GM23338 (cell line): ENCODE measurements around the gene VTA1. TPM values are rescaled to one million over a fixed set of nuclear protein-coding genes. Genes with fewer than 3 reads are reported as not detected.

Experiments used
- ATAC-seq: fragments of 200-7000 bp; cut with Tn5 transposase; 3 replicates; pipeline ENCODE4 v1.9.1; 2020
- DNase-seq: peaks from one replicate; pipeline ENCODE4 v3.0.0-alpha.2; 2015; ENCODE audit warnings: low spot score
- H2AFZ ChIP-seq: fragments of 200-600 bp; sonication (generic); 2 replicates; pipeline ENCODE4 v1.8.0; 2016; ENCODE audit warnings: antibody characterized with exemption, mild to moderate bottlenecking, moderate library complexity
- H3F3A ChIP-seq: fragments of 200-600 bp; sonication (generic); replicated peaks from 2 replicates; pipeline ENCODE4 v1.8.0; 2017; ENCODE audit warnings: antibody characterized with exemption, mixed run types, low read depth
- H3K27ac ChIP-seq: fragments of 200-600 bp; sonication (generic); 2 replicates; pipeline ENCODE4 v1.6.1; 2016; ENCODE audit warnings: low read depth
- H3K27me3 ChIP-seq: fragments of 200-600 bp; sonication (generic); 2 replicates; pipeline ENCODE4 v1.8.0; 2016; ENCODE audit warnings: mild to moderate bottlenecking, mixed run types, moderate library complexity; ENCODE audit not compliant: insufficient read depth
- H3K36me3 ChIP-seq: fragments of 200-600 bp; sonication (generic); 2 replicates; pipeline ENCODE4 v1.8.0; 2016; ENCODE audit warnings: mild to moderate bottlenecking; ENCODE audit not compliant: insufficient read depth
- H3K4me1 ChIP-seq: fragments of 200-600 bp; sonication (generic); 2 replicates; pipeline ENCODE4 v1.8.0; 2016; ENCODE audit warnings: mild to moderate bottlenecking, moderate library complexity; ENCODE audit not compliant: insufficient read depth
- H3K4me2 ChIP-seq: fragments of 200-600 bp; sonication (generic); 2 replicates; pipeline ENCODE4 v1.7.1; 2017; ENCODE audit warnings: mixed run types
- H3K4me3 ChIP-seq: fragments of 200-600 bp; sonication (generic); 2 replicates; pipeline ENCODE4 v1.6.1; 2016; ENCODE audit warnings: mixed run types
- H3K79me2 ChIP-seq: fragments of 200-600 bp; sonication (generic); replicated peaks from 2 replicates; pipeline ENCODE4 v1.8.0; 2017; ENCODE audit warnings: mild to moderate bottlenecking; ENCODE audit not compliant: insufficient read depth
- H3K9me2 ChIP-seq: fragments of 200-600 bp; sonication (generic); 2 replicates; pipeline ENCODE4 v1.8.0; 2017; ENCODE audit not compliant: insufficient read depth
- H4K20me1 ChIP-seq: fragments of 200-600 bp; sonication (generic); replicated peaks from 2 replicates; pipeline ENCODE4 v1.8.0; 2017; ENCODE audit warnings: mild to moderate bottlenecking; ENCODE audit not compliant: insufficient read depth
- H3K27ac Mint-ChIP-seq: 2 replicates; pipeline ENCODE4 v1.8.0; 2020; ENCODE audit warnings: inconsistent platforms, mild to moderate bottlenecking, moderate library complexity, mixed read lengths
- H3K27me3 Mint-ChIP-seq: 3 replicates; pipeline ENCODE4 v1.8.0; 2022; ENCODE audit warnings: low read depth, mild to moderate bottlenecking, moderate library complexity, mixed read lengths, inconsistent platforms; ENCODE audit not compliant: insufficient read depth, poor library complexity
- H3K36me3 Mint-ChIP-seq: 3 replicates; pipeline ENCODE4 v1.8.0; 2021; ENCODE audit warnings: low read depth, mild to moderate bottlenecking, inconsistent platforms, moderate library complexity, mixed read lengths
- H3K4me1 Mint-ChIP-seq: 3 replicates; pipeline ENCODE4 v1.8.0; 2020; ENCODE audit warnings: mild to moderate bottlenecking, inconsistent platforms, mixed read lengths
- H3K4me3 Mint-ChIP-seq: 3 replicates; pipeline ENCODE4 v1.8.0; 2021; ENCODE audit warnings: moderate library complexity, mild to moderate bottlenecking, inconsistent platforms, mixed read lengths
- H3K9me3 Mint-ChIP-seq: 3 replicates; pipeline ENCODE4 v1.8.0; 2020; ENCODE audit warnings: moderate library complexity, mild to moderate bottlenecking, inconsistent platforms, mixed read lengths
- EZH2 ChIP-seq: fragments of 200-600 bp; sonication (generic); IDR thresholded peaks from one replicate; pipeline ENCODE4 v1.8.0; 2017; ENCODE audit warnings: antibody characterized with exemption, mild to moderate bottlenecking, low read depth; ENCODE audit not compliant: unreplicated experiment
- EZH2phosphoT487 ChIP-seq: fragments of 200-600 bp; sonication (generic); IDR thresholded peaks from one replicate; pipeline ENCODE4 v1.8.1; 2018; ENCODE audit warnings: antibody characterized with exemption; ENCODE audit not compliant: unreplicated experiment
- JUNB ChIP-seq: IDR thresholded peaks from one replicate; pipeline ENCODE4 v1.6.1; 2016; ENCODE audit warnings: antibody characterized with exemption; ENCODE audit not compliant: unreplicated experiment
- POLR2AphosphoS5 ChIP-seq: IDR thresholded peaks from 2 replicates; pipeline ENCODE4 v1.6.1; 2016; ENCODE audit warnings: antibody characterized with exemption, low read depth
- STAT1 ChIP-seq: IDR thresholded peaks from one replicate; pipeline ENCODE4 v1.6.1; 2016; ENCODE audit warnings: antibody characterized with exemption; ENCODE audit not compliant: unreplicated experiment
- ZNF331 ChIP-seq: fragments of 250-450 bp; sonication (Bioruptor Pico); IDR thresholded peaks from 2 replicates; pipeline ENCODE4 v1.5.0; 2020; ENCODE audit warnings: low read depth, mild to moderate bottlenecking, moderate library complexity
- ZNF462 ChIP-seq: fragments of 250-450 bp; sonication (Bioruptor Pico); IDR thresholded peaks from 2 replicates; pipeline ENCODE4 v1.5.0; 2020; ENCODE audit warnings: mild to moderate bottlenecking, moderate library complexity
- polyA plus RNA-seq: library from polyadenylated mRNA; unstranded; fragments of >200 nt; fragmentation: Nextera tagmentation; extraction: Ambion mirVana; gene quantifications from 2 replicates; pipeline ENCODE4 v1.2.1, GENCODE V29; 2016
- total RNA-seq: library from RNA; depleted of rRNA; stranded (reverse); fragments of >200 nt; shearing (Covaris generic); gene quantifications from 2 replicates; pipeline ENCODE4 v1.2.3, GENCODE V29; 2014
- TF ChIP-seq, protein P1 (sequence below): IDR thresholded peaks from 2 replicates; pipeline ENCODE4 v1.6.1; 2016; ENCODE audit warnings: antibody characterized with exemption
- TF ChIP-seq, protein P2 (sequence below): IDR thresholded peaks from one replicate; pipeline ENCODE4 v1.6.1; 2018; ENCODE audit warnings: antibody characterized with exemption; ENCODE audit not compliant: unreplicated experiment

The VTA1 gene
- total and polyA plus RNA-seq, 2 experiments from 2014 or later: 102 to 104 TPM

- no peak overlapping the region for H2AFZ ChIP-seq
- no peak overlapping the region for H3K4me3 Mint-ChIP-seq
- H3K4me3 ChIP-seq: no peak overlapping the region
- H3K4me1 ChIP-seq: no peaks in the 10 kb centered on the region
- H3K27ac Mint-ChIP-seq: no peak overlapping the region
- H4K20me1 ChIP-seq: no peaks in the 10 kb centered on the region
- no peaks in the 10 kb centered on the region for H3K79me2 ChIP-seq
- H3K27ac ChIP-seq: no peak overlapping the region
- DNase-seq (no peak), ATAC-seq (no peak)
- H3K9me2 ChIP-seq: no peaks in the 10 kb centered on the region
- TF ChIP-seq, protein P1, sequence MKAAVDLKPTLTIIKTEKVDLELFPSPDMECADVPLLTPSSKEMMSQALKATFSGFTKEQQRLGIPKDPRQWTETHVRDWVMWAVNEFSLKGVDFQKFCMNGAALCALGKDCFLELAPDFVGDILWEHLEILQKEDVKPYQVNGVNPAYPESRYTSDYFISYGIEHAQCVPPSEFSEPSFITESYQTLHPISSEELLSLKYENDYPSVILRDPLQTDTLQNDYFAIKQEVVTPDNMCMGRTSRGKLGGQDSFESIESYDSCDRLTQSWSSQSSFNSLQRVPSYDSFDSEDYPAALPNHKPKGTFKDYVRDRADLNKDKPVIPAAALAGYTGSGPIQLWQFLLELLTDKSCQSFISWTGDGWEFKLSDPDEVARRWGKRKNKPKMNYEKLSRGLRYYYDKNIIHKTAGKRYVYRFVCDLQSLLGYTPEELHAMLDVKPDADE: no peak
- H3K36me3 ChIP-seq: peaks cover 6% of the 10 kb centered on the region
- H3K27me3 Mint-ChIP-seq: no peaks in the 10 kb centered on the region
- H3K36me3 Mint-ChIP-seq: peaks cover 15% of the 10 kb centered on the region
- H3K9me3 Mint-ChIP-seq: peaks cover 8% of the 10 kb centered on the region
- no peak overlapping the region for H3K4me2 ChIP-seq
- H3F3A ChIP-seq: no peaks in the 10 kb centered on the region
- no peaks in the 10 kb centered on the region; the same call in 2 of the 3 replicates for H3K4me1 Mint-ChIP-seq
- no peaks in the 10 kb centered on the region for H3K27me3 ChIP-seq
Observed at GRCh38 chr6:142218446-142218845, 71.4 kb downstream of the VTA1 start.

DNA sequence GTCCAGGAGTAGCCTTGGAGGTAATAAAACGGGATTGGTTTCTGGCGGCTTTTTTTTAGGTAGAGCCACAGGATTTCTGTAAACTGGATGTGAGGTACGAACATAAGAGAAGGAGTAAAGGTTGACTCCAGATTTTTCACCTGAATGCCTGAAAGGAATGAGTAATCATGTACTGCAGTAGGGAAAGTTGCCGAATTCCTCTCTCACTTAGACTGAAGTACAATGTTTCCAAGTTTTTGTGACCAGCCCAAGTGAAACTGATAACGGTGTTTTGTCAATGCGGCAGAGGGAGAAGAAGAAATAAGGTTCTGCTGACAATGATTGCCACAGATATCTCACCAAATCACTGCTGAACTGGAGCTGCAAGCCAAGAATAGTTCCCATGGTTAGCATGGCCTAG lies 75.0 kb downstream of the VTA1 start:
- Histone ChIP-seq H3K9me2 (no peaks in the 10 kb centered on the region), H3K79me2 (no peaks in the 10 kb centered on the region), H4K20me1 (no peaks in the 10 kb centered on the region), H3K4me2 (no peak overlapping the region), H3K27ac (no peak overlapping the region), H2AFZ (no peak overlapping the region), H3K36me3 (peaks cover 6% of the 10 kb centered on the region; the same call in 1 of the 2 replicates), H3K4me1 (no peaks in the 10 kb centered on the region), H3F3A (no peaks in the 10 kb centered on the region), H3K4me3 (no peak overlapping the region), H3K27me3 (no peaks in the 10 kb centered on the region)
- DNase-seq: peak; percentile 4
- Mint-ChIP-seq H3K4me1 (no peaks in the 10 kb centered on the region; the same call in 2 of the 3 replicates), H3K27ac (peak overlapping the region; percentile 69; the same call in 1 of the 2 replicates), H3K36me3 (peaks cover 4% of the 10 kb centered on the region; the same call in 1 of the 3 replicates), H3K27me3 (no peaks in the 10 kb centered on the region), H3K4me3 (no peak overlapping the region), H3K9me3 (no peaks in the 10 kb centered on the region)
- no peak for ATAC-seq
- TF ChIP-seq, protein P1: no peak
- no peak for TF ChIP-seq STAT1
- TF ChIP-seq, protein P2, sequence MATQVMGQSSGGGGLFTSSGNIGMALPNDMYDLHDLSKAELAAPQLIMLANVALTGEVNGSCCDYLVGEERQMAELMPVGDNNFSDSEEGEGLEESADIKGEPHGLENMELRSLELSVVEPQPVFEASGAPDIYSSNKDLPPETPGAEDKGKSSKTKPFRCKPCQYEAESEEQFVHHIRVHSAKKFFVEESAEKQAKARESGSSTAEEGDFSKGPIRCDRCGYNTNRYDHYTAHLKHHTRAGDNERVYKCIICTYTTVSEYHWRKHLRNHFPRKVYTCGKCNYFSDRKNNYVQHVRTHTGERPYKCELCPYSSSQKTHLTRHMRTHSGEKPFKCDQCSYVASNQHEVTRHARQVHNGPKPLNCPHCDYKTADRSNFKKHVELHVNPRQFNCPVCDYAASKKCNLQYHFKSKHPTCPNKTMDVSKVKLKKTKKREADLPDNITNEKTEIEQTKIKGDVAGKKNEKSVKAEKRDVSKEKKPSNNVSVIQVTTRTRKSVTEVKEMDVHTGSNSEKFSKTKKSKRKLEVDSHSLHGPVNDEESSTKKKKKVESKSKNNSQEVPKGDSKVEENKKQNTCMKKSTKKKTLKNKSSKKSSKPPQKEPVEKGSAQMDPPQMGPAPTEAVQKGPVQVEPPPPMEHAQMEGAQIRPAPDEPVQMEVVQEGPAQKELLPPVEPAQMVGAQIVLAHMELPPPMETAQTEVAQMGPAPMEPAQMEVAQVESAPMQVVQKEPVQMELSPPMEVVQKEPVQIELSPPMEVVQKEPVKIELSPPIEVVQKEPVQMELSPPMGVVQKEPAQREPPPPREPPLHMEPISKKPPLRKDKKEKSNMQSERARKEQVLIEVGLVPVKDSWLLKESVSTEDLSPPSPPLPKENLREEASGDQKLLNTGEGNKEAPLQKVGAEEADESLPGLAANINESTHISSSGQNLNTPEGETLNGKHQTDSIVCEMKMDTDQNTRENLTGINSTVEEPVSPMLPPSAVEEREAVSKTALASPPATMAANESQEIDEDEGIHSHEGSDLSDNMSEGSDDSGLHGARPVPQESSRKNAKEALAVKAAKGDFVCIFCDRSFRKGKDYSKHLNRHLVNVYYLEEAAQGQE: no peak
- no peak for TF ChIP-seq ZNF331 (CRISPR knock-in tag)
- no peak for TF ChIP-seq JUNB
- no peak for TF ChIP-seq EZH2phosphoT487
- TF ChIP-seq POLR2AphosphoS5: no peak
- no peak for TF ChIP-seq ZNF462
- TF ChIP-seq EZH2: no peak
